OCI-LY7 (cell line): ENCODE measurements around the gene SEPTIN6.

Experiments used
- CTCF ChIP-seq: fragments of 200-600 bp; sonication (generic); conservative IDR thresholded peaks from 2 replicates; pipeline ENCODE4 v1.5.1; 2014; ENCODE audit warnings: mild to moderate bottlenecking, antibody characterized with exemption, low read length, moderate library complexity, mixed read lengths
- EZH2phosphoT487 ChIP-seq: fragments of 200-600 bp; sonication (generic); IDR thresholded peaks from 2 replicates; pipeline ENCODE4 v1.6.1; 2018; ENCODE audit warnings: low read depth, borderline replicate concordance, mild to moderate bottlenecking, mixed run types, antibody characterized with exemption, low read length, moderate library complexity, mixed read lengths

GRCh38 chrX:119736206-119736764 is 43.3 kb upstream of the SEPTIN6 start:
- TF ChIP-seq CTCF (no peak), EZH2phosphoT487 (no peak)
